Measurements from ENCODE around the gene KLHDC4. TPM values are rescaled to one million over a fixed set of nuclear protein-coding genes. Genes with fewer than 3 reads are reported as not detected.

KLHDC4 gene
- polyA plus RNA-seq, 2 donors: 20.0 to 32.4 TPM

GRCh38 chr16:87747626-87748414 is 18.0 kb downstream of the KLHDC4 start:
- Histone ChIP-seq H3K27ac (ENCODE audit: low read depth in 2 of 2, low read length in 1 of 2) (no peak overlapping the region), H3K9me3 (ENCODE audit: control insufficient read depth in 2 of 2, insufficient read depth in 1 of 2, low read depth in 1 of 2, low read length in 1 of 2) (no peaks in the 10 kb centered on the region), H3K4me3 (ENCODE audit: low read depth in 1 of 2, low read length in 2 of 2) (no peak overlapping the region), H3K27me3 (ENCODE audit: control insufficient read depth in 1 of 2, insufficient read depth in 2 of 2, low read length in 2 of 2) (no peaks in the 10 kb centered on the region), H3K36me3 (ENCODE audit: control insufficient read depth in 2 of 2, insufficient read depth in 2 of 2, low read length in 1 of 2) (peaks cover 23 to 40% of the 10 kb centered on the region in 2 donors), H3K4me1 (ENCODE audit: control insufficient read depth in 2 of 2, insufficient read depth in 2 of 2, low read length in 1 of 2) (no peaks in the 10 kb centered on the region)
- WGBS, 2 donors: 88 to 90% methylated on average over 22 of the region's 22 CpGs

GRCh38 chr16:87746178-87746577 is 19.6 kb downstream of the KLHDC4 start:
- 88 to 91% methylated on average over 8 of the region's 8 CpGs for WGBS, 2 donors
- Histone ChIP-seq H3K27ac (ENCODE audit: low read depth in 2 of 2, low read length in 1 of 2) (no peak overlapping the region), H3K27me3 (ENCODE audit: control insufficient read depth in 1 of 2, insufficient read depth in 2 of 2, low read length in 2 of 2) (no peaks in the 10 kb centered on the region), H3K4me1 (ENCODE audit: control insufficient read depth in 2 of 2, insufficient read depth in 2 of 2, low read length in 1 of 2) (no peaks in the 10 kb centered on the region), H3K36me3 (ENCODE audit: control insufficient read depth in 2 of 2, insufficient read depth in 2 of 2, low read length in 1 of 2) (peaks cover 23 to 45% of the 10 kb centered on the region in 2 donors), H3K9me3 (ENCODE audit: control insufficient read depth in 2 of 2, insufficient read depth in 1 of 2, low read depth in 1 of 2, low read length in 1 of 2) (no peaks in the 10 kb centered on the region), H3K4me3 (ENCODE audit: low read depth in 1 of 2, low read length in 2 of 2) (no peak overlapping the region)

- 88 to 89% methylated on average over 25 of the region's 25 CpGs for WGBS, 2 donors
- no peaks in the 10 kb centered on the region for H3K27me3 ChIP-seq (ENCODE audit: control insufficient read depth in 1 of 2, insufficient read depth in 2 of 2, low read length in 2 of 2)
- no peak overlapping the region for H3K27ac ChIP-seq (ENCODE audit: low read depth in 2 of 2, low read length in 1 of 2)
- no peak overlapping the region for H3K4me3 ChIP-seq (ENCODE audit: low read depth in 1 of 2, low read length in 2 of 2)
- H3K4me1 ChIP-seq (ENCODE audit: control insufficient read depth in 2 of 2, insufficient read depth in 2 of 2, low read length in 1 of 2): no peaks in the 10 kb centered on the region
- peaks cover 23 to 43% of the 10 kb centered on the region in 2 donors for H3K36me3 ChIP-seq (ENCODE audit: control insufficient read depth in 2 of 2, insufficient read depth in 2 of 2, low read length in 1 of 2)
- H3K9me3 ChIP-seq (ENCODE audit: control insufficient read depth in 2 of 2, insufficient read depth in 1 of 2, low read depth in 1 of 2, low read length in 1 of 2): no peaks in the 10 kb centered on the region
Observed at GRCh38 chr16:87744750-87745514, 20.9 kb downstream of the KLHDC4 start.

- WGBS, 2 donors: 87 to 92% methylated on average over 17 of the region's 17 CpGs
- Histone ChIP-seq H3K36me3 (ENCODE audit: control insufficient read depth in 2 of 2, insufficient read depth in 2 of 2, low read length in 1 of 2) (peaks cover 13 to 30% of the 10 kb centered on the region in 2 donors), H3K27ac (ENCODE audit: low read depth in 2 of 2, low read length in 1 of 2) (no peak overlapping the region)
Observed at GRCh38 chr16:87742781-87743490, 22.9 kb downstream of the KLHDC4 start.

GRCh38 chr16:87741700-87742415 is 23.9 kb downstream of the KLHDC4 start:
- WGBS, 2 donors: 93 to 94% methylated on average over 16 of the region's 16 CpGs
- H3K36me3 ChIP-seq (ENCODE audit: control insufficient read depth in 2 of 2, insufficient read depth in 2 of 2, low read length in 1 of 2): peaks cover 11 to 24% of the 10 kb centered on the region in 2 donors

More at GRCh38 chr16:87742781-87743490, 22.9 kb downstream of the KLHDC4 start:
- no peaks in the 10 kb centered on the region for H3K4me1 ChIP-seq (ENCODE audit: control insufficient read depth in 2 of 2, insufficient read depth in 2 of 2, low read length in 1 of 2)
- H3K9me3 ChIP-seq (ENCODE audit: control insufficient read depth in 2 of 2, insufficient read depth in 1 of 2, low read depth in 1 of 2, low read length in 1 of 2): no peaks in the 10 kb centered on the region
- H3K27me3 ChIP-seq (ENCODE audit: control insufficient read depth in 1 of 2, insufficient read depth in 2 of 2, low read length in 2 of 2): no peaks in the 10 kb centered on the region
- no peak overlapping the region for H3K4me3 ChIP-seq (ENCODE audit: low read depth in 1 of 2, low read length in 2 of 2)

GRCh38 chr16:87740909-87741424 is 24.8 kb downstream of the KLHDC4 start:
- no peak overlapping the region for H3K4me3 ChIP-seq (ENCODE audit: low read depth in 1 of 2, low read length in 2 of 2)
- 78 to 85% methylated on average over 11 of the region's 11 CpGs for WGBS, 2 donors
- H3K4me1 ChIP-seq (ENCODE audit: control insufficient read depth in 2 of 2, insufficient read depth in 2 of 2, low read length in 1 of 2): no peaks in the 10 kb centered on the region
- no peaks in the 10 kb centered on the region for H3K27me3 ChIP-seq (ENCODE audit: control insufficient read depth in 1 of 2, insufficient read depth in 2 of 2, low read length in 2 of 2)
- peaks cover 6 to 27% of the 10 kb centered on the region in 2 donors for H3K36me3 ChIP-seq (ENCODE audit: control insufficient read depth in 2 of 2, insufficient read depth in 2 of 2, low read length in 1 of 2)
- no peak overlapping the region for H3K27ac ChIP-seq (ENCODE audit: low read depth in 2 of 2, low read length in 1 of 2)
- H3K9me3 ChIP-seq (ENCODE audit: control insufficient read depth in 2 of 2, insufficient read depth in 1 of 2, low read depth in 1 of 2, low read length in 1 of 2): no peaks in the 10 kb centered on the region

More at GRCh38 chr16:87741700-87742415, 23.9 kb downstream of the KLHDC4 start:
- Histone ChIP-seq H3K27ac (ENCODE audit: low read depth in 2 of 2, low read length in 1 of 2) (no peak overlapping the region), H3K4me3 (ENCODE audit: low read depth in 1 of 2, low read length in 2 of 2) (no peak overlapping the region), H3K4me1 (ENCODE audit: control insufficient read depth in 2 of 2, insufficient read depth in 2 of 2, low read length in 1 of 2) (no peaks in the 10 kb centered on the region), H3K9me3 (ENCODE audit: control insufficient read depth in 2 of 2, insufficient read depth in 1 of 2, low read depth in 1 of 2, low read length in 1 of 2) (no peaks in the 10 kb centered on the region), H3K27me3 (ENCODE audit: control insufficient read depth in 1 of 2, insufficient read depth in 2 of 2, low read length in 2 of 2) (no peaks in the 10 kb centered on the region)

- no peak overlapping the region for H3K27ac ChIP-seq (ENCODE audit: low read depth in 2 of 2, low read length in 1 of 2)
- H3K4me1 ChIP-seq (ENCODE audit: control insufficient read depth in 2 of 2, insufficient read depth in 2 of 2, low read length in 1 of 2): no peaks in the 10 kb centered on the region
- H3K4me3 ChIP-seq (ENCODE audit: low read depth in 1 of 2, low read length in 2 of 2): no peak overlapping the region
- no peaks in the 10 kb centered on the region for H3K9me3 ChIP-seq (ENCODE audit: control insufficient read depth in 2 of 2, insufficient read depth in 1 of 2, low read depth in 1 of 2, low read length in 1 of 2)
- H3K36me3 ChIP-seq (ENCODE audit: control insufficient read depth in 2 of 2, insufficient read depth in 2 of 2, low read length in 1 of 2): peaks cover 2 to 25% of the 10 kb centered on the region in 2 donors
- H3K27me3 ChIP-seq (ENCODE audit: control insufficient read depth in 1 of 2, insufficient read depth in 2 of 2, low read length in 2 of 2): no peaks in the 10 kb centered on the region
- WGBS, 2 donors: 89 to 94% methylated on average over 8 of the region's 8 CpGs
Observed at GRCh38 chr16:87740441-87740840, 25.3 kb downstream of the KLHDC4 start.

GRCh38 chr16:87739801-87740200 is 26.0 kb downstream of the KLHDC4 start:
- WGBS, 2 donors: 91 to 93% methylated on average over 8 of the region's 8 CpGs
- H3K27me3 ChIP-seq (ENCODE audit: control insufficient read depth in 1 of 2, insufficient read depth in 2 of 2, low read length in 2 of 2): no peaks in the 10 kb centered on the region
- H3K27ac ChIP-seq (ENCODE audit: low read depth in 2 of 2, low read length in 1 of 2): no peak overlapping the region
- H3K4me1 ChIP-seq (ENCODE audit: control insufficient read depth in 2 of 2, insufficient read depth in 2 of 2, low read length in 1 of 2): no peaks in the 10 kb centered on the region
- no peaks in the 10 kb centered on the region for H3K9me3 ChIP-seq (ENCODE audit: control insufficient read depth in 2 of 2, insufficient read depth in 1 of 2, low read depth in 1 of 2, low read length in 1 of 2)
- no peak overlapping the region for H3K4me3 ChIP-seq (ENCODE audit: low read depth in 1 of 2, low read length in 2 of 2)
- peaks cover 0 to 23% of the 10 kb centered on the region in 2 donors for H3K36me3 ChIP-seq (ENCODE audit: control insufficient read depth in 2 of 2, insufficient read depth in 2 of 2, low read length in 1 of 2)

- 92% methylated on average over 12 of the region's 12 CpGs for WGBS, 2 donors
- Histone ChIP-seq H3K27me3 (ENCODE audit: control insufficient read depth in 1 of 2, insufficient read depth in 2 of 2, low read length in 2 of 2) (no peaks in the 10 kb centered on the region), H3K9me3 (ENCODE audit: control insufficient read depth in 2 of 2, insufficient read depth in 1 of 2, low read depth in 1 of 2, low read length in 1 of 2) (no peaks in the 10 kb centered on the region), H3K36me3 (ENCODE audit: control insufficient read depth in 2 of 2, insufficient read depth in 2 of 2, low read length in 1 of 2) (peaks cover 0 to 16% of the 10 kb centered on the region in 2 donors), H3K4me1 (ENCODE audit: control insufficient read depth in 2 of 2, insufficient read depth in 2 of 2, low read length in 1 of 2) (no peaks in the 10 kb centered on the region), H3K4me3 (ENCODE audit: low read depth in 1 of 2, low read length in 2 of 2) (no peak overlapping the region), H3K27ac (ENCODE audit: low read depth in 2 of 2, low read length in 1 of 2) (no peak overlapping the region)
Observed at GRCh38 chr16:87736008-87736382, 29.8 kb downstream of the KLHDC4 start.

Measured in esophagus (tissue), 2 donors.